HEK293 (cell line): Measurements from ENCODE around the gene KIAA0513.

Source experiments
- CTCF ChIA-PET: fragments of 350-600 bp; formaldehyde crosslinking; extraction: SDS; loops from one replicate; lab custom pipeline; 2021; ENCODE audit warnings: antibody characterized with exemption; lab: Yijun Ruan, JAX
- POLR2A ChIA-PET: fragments of 300-600 bp; formaldehyde crosslinking; extraction: SDS; loops from one replicate; lab custom pipeline; 2020; ENCODE audit warnings: antibody characterized with exemption, inconsistent platforms; lab: Yijun Ruan, JAX
- H3K27ac ChIP-seq: fragments of 200-500 bp; sonication (Bioruptor generic); 2 replicates; pipeline ENCODE4 v1.5.1; 2014; ENCODE audit warnings: low read depth, low read length, control low read depth, inconsistent platforms; ENCODE audit errors: extremely low read depth
- H3K36me3 ChIP-seq, 2 experiments: fragments of 200-500 bp in 1 of 2; sonication (Bioruptor generic) in 1 of 2; 1 replicate in 1 of 2; 2 replicates in 1 of 2; pipeline ENCODE4 v1.5.1; 2014 to 2017; ENCODE audit warnings: inconsistent platforms in 2 of 2, low read length in 2 of 2; ENCODE audit not compliant: control insufficient read depth in 2 of 2, insufficient read depth in 1 of 2
- H3K4me1 ChIP-seq: fragments of 200-500 bp; sonication (Bioruptor generic); 2 replicates; pipeline ENCODE4 v1.5.1; 2014; ENCODE audit warnings: mild to moderate bottlenecking, low read length, inconsistent platforms; ENCODE audit not compliant: control insufficient read depth, insufficient read depth
- H3K4me3 ChIP-seq: 2 replicates; pipeline ENCODE4 v1.5.1; 2011; ENCODE audit warnings: low read depth, mild to moderate bottlenecking, control low read depth, low read length, moderate library complexity
- H3K9me3 ChIP-seq: fragments of 200-500 bp; sonication (Bioruptor generic); 2 replicates; pipeline ENCODE4 v1.5.1; 2014; ENCODE audit warnings: low read depth, low read length, inconsistent platforms; ENCODE audit not compliant: control insufficient read depth, insufficient read depth
- BCL11A ChIP-seq: fragments of 450-650 bp; formaldehyde crosslinking; IDR thresholded peaks from 2 replicates; pipeline ENCODE4 v1.5.1; 2016; ENCODE audit warnings: low read depth, missing biosample characterization, missing genetic modification characterization
- EGR2 ChIP-seq: fragments of 450-650 bp; formaldehyde crosslinking; IDR thresholded peaks from 2 replicates; pipeline ENCODE4 v1.5.1; 2016; ENCODE audit warnings: low read depth, missing biosample characterization, missing genetic modification characterization
- HOXA7 ChIP-seq: sonication (generic); formaldehyde crosslinking; IDR thresholded peaks from 2 replicates; pipeline ENCODE4 v1.8.1; 2022; ENCODE audit warnings: missing genetic modification reagents, borderline replicate concordance
- HOXD13 ChIP-seq: sonication (generic); formaldehyde crosslinking; IDR thresholded peaks from 2 replicates; pipeline ENCODE4 v1.8.0; 2022; ENCODE audit warnings: missing genetic modification reagents, borderline replicate concordance
- KLF1 ChIP-seq: fragments of 450-650 bp; formaldehyde crosslinking; IDR thresholded peaks from 2 replicates; pipeline ENCODE4 v1.5.1; 2016; ENCODE audit warnings: missing biosample characterization, missing genetic modification characterization
- PRDM1 ChIP-seq: fragments of 450-650 bp; formaldehyde crosslinking; IDR thresholded peaks from 2 replicates; pipeline ENCODE4; 2016; ENCODE audit warnings: missing biosample characterization, missing genetic modification characterization
- SETDB1 ChIP-seq: IDR thresholded peaks from one replicate; pipeline ENCODE4 v1.6.1; 2017; ENCODE audit warnings: mild to moderate bottlenecking, low read length, moderate library complexity, mixed read lengths; ENCODE audit not compliant: insufficient read length
- SP2 ChIP-seq: fragments of 450-650 bp; formaldehyde crosslinking; IDR thresholded peaks from 2 replicates; pipeline ENCODE4 v1.5.1; 2016; ENCODE audit warnings: missing biosample characterization, missing genetic modification characterization
- SP3 ChIP-seq: fragments of 450-650 bp; formaldehyde crosslinking; IDR thresholded peaks from 2 replicates; pipeline ENCODE4 v1.5.1; 2016; ENCODE audit warnings: missing biosample characterization, missing genetic modification characterization
- SP7 ChIP-seq: fragments of 450-650 bp; formaldehyde crosslinking; IDR thresholded peaks from 2 replicates; pipeline ENCODE4 v1.5.1; 2016; ENCODE audit warnings: missing biosample characterization, missing genetic modification characterization
- ZBTB7A ChIP-seq: fragments of 450-650 bp; formaldehyde crosslinking; IDR thresholded peaks from 2 replicates; pipeline ENCODE4 v1.5.1; 2016; ENCODE audit warnings: low read depth, missing biosample characterization, missing genetic modification characterization
- ZEB2 ChIP-seq: fragments of 450-650 bp; formaldehyde crosslinking; IDR thresholded peaks from 2 replicates; pipeline ENCODE4 v1.5.1; 2016; ENCODE audit warnings: missing biosample characterization, missing genetic modification characterization
- ZFHX2 ChIP-seq: fragments of 450-650 bp; formaldehyde crosslinking; conservative IDR thresholded peaks from 2 replicates; pipeline ENCODE4 v1.5.1; 2016; ENCODE audit warnings: missing biosample characterization, missing genetic modification characterization
- ZFP37 ChIP-seq: fragments of 450-650 bp; formaldehyde crosslinking; IDR thresholded peaks from 2 replicates; pipeline ENCODE4 v1.5.1; 2016; ENCODE audit warnings: missing biosample characterization, missing genetic modification characterization
- ZNF114 ChIP-seq: fragments of 450-650 bp; formaldehyde crosslinking; IDR thresholded peaks from 2 replicates; pipeline ENCODE4 v1.5.0; 2017; ENCODE audit warnings: missing biosample characterization, missing genetic modification characterization
- ZNF169 ChIP-seq: fragments of 450-650 bp; formaldehyde crosslinking; IDR thresholded peaks from 2 replicates; pipeline ENCODE4 v1.5.1; 2016; ENCODE audit warnings: missing biosample characterization, missing genetic modification characterization
- ZNF2 ChIP-seq: fragments of 450-650 bp; formaldehyde crosslinking; IDR thresholded peaks from 2 replicates; pipeline ENCODE4 v1.5.1; 2016; ENCODE audit warnings: missing biosample characterization, missing genetic modification characterization
- ZNF391 ChIP-seq: fragments of 450-650 bp; formaldehyde crosslinking; IDR thresholded peaks from 2 replicates; pipeline ENCODE4 v1.5.1; 2016; ENCODE audit warnings: low read depth, missing biosample characterization, missing genetic modification characterization, borderline replicate concordance
- ZNF560 ChIP-seq: fragments of 450-650 bp; formaldehyde crosslinking; IDR thresholded peaks from 2 replicates; pipeline ENCODE4 v1.5.1; 2017; ENCODE audit warnings: missing biosample characterization, missing genetic modification characterization, borderline replicate concordance
- ZNF561 ChIP-seq: fragments of 450-650 bp; IDR thresholded peaks from 2 replicates; pipeline ENCODE4 v1.5.1; 2018; ENCODE audit warnings: missing biosample characterization, missing genetic modification characterization, borderline replicate concordance
- ZNF585B ChIP-seq: fragments of 450-650 bp; formaldehyde crosslinking; IDR thresholded peaks from 2 replicates; pipeline ENCODE4 v1.5.1; 2016; ENCODE audit warnings: missing biosample characterization, missing genetic modification characterization
- ZNF629 ChIP-seq: fragments of 450-650 bp; formaldehyde crosslinking; IDR thresholded peaks from 2 replicates; pipeline ENCODE4 v1.5.1; 2017; ENCODE audit warnings: missing biosample characterization, missing genetic modification characterization
- ZNF654 ChIP-seq: fragments of 450-650 bp; formaldehyde crosslinking; IDR thresholded peaks from 2 replicates; pipeline ENCODE4 v1.5.1; 2016; ENCODE audit warnings: low read depth, missing biosample characterization, missing genetic modification characterization
- ZNF660 ChIP-seq: fragments of 450-650 bp; IDR thresholded peaks from 2 replicates; pipeline ENCODE4 v1.5.1; 2018; ENCODE audit warnings: missing biosample characterization, mild to moderate bottlenecking, missing genetic modification characterization
- ZNF768 ChIP-seq: fragments of 450-650 bp; formaldehyde crosslinking; IDR thresholded peaks from 2 replicates; pipeline ENCODE4 v1.5.1; 2018; ENCODE audit warnings: missing biosample characterization, mild to moderate bottlenecking, missing genetic modification characterization
- ZNF843 ChIP-seq: fragments of 450-650 bp; formaldehyde crosslinking; IDR thresholded peaks from 2 replicates; pipeline ENCODE4 v1.5.1; 2016; ENCODE audit warnings: missing biosample characterization, missing genetic modification characterization
- ZSCAN16 ChIP-seq: fragments of 450-650 bp; formaldehyde crosslinking; IDR thresholded peaks from 2 replicates; pipeline ENCODE4 v1.5.1; 2016; ENCODE audit warnings: missing biosample characterization, missing genetic modification characterization
- TF ChIP-seq, protein P1 (sequence below): fragments of 450-650 bp; formaldehyde crosslinking; IDR thresholded peaks from 2 replicates; pipeline ENCODE4 v1.5.1; 2017; ENCODE audit warnings: missing biosample characterization, mild to moderate bottlenecking, missing genetic modification characterization, moderate library complexity
- TF ChIP-seq, protein P2 (sequence below): fragments of 450-650 bp; formaldehyde crosslinking; IDR thresholded peaks from 2 replicates; pipeline ENCODE4 v1.5.1; 2017; ENCODE audit warnings: missing biosample characterization, missing genetic modification characterization
- TF ChIP-seq, protein P3 (sequence below): fragments of 450-650 bp; formaldehyde crosslinking; IDR thresholded peaks from 2 replicates; pipeline ENCODE4 v1.5.1; 2016; ENCODE audit warnings: missing biosample characterization, missing genetic modification characterization
- TF ChIP-seq, protein P4 (sequence below): fragments of 450-650 bp; formaldehyde crosslinking; IDR thresholded peaks from 2 replicates; pipeline ENCODE4 v1.5.1; 2016; ENCODE audit warnings: missing biosample characterization, missing genetic modification characterization
- TF ChIP-seq, protein P5 (sequence below): fragments of 450-650 bp; formaldehyde crosslinking; IDR thresholded peaks from 2 replicates; pipeline ENCODE4 v1.5.1; 2016; ENCODE audit warnings: missing biosample characterization, missing genetic modification characterization

Gene KIAA0513

DNA sequence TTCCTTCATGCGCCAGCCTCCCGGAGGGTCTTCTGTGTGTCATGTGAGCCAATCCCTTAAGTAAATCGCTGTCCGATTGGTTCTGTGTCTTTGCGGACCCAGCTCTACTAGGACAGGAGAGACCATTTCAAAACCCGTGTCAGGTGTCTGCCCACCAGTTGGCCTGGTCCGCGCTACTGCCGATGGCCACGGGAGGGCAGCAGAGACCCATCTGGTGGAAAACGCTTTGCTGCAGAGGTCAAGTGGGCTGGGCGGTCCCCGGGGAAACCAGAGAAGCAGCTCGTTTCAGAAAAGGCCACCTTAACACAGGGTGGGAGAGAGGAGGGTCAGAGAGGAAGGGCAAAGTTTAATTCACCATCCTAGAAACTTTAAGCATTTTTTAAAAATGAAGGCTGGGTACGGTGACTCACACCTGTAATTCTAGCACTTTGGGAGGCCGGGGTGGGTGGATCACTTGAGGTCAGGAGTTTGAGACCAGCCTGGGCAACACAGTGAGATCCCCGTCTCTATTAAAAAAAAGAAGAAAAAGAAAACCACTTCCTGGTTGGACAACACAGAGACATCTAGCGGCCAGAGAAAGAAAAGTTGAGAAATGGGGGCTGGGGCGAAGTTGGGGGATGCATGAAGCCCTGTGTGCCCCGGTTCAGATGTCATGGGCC lies 87.4 kb downstream of the KIAA0513 start:
- ChIA-PET CTCF (interaction anchor here (0.6 to 2.2 kb wide), 45 partner anchors 10 to 679 kb away, joined by 3 to 38 read pairs (median 4); no protein-coding TSS in a partner anchor), POLR2A (interaction anchor here (0.7 kb wide), 1 partner anchor 130 kb away, joined by 4 read pairs; no protein-coding TSS in a partner anchor)
- Histone ChIP-seq H3K9me3 (no peaks in the 10 kb centered on the region), H3K27ac (no peak overlapping the region), H3K4me1 (no peaks in the 10 kb centered on the region), H3K4me3 (no peak overlapping the region), H3K36me3 (no peaks in the 10 kb centered on the region)
- TF ChIP-seq ZNF2 (tag by site-specific recombination) (peak; percentile 52; the same call in 1 of the 2 replicates), BCL11A (tag by site-specific recombination) (peak; percentile 36; the same call in 1 of the 2 replicates), ZFHX2 (tag by site-specific recombination) (peak; percentile 55), HOXA7 (no peak), KLF1 (tag by site-specific recombination) (peak; percentile 76), SP3 (tag by site-specific recombination) (peak; percentile 27), SP2 (tag by site-specific recombination) (peak; percentile 18; the same call in 1 of the 2 replicates), PRDM1 (tag by site-specific recombination) (no peak), ZNF114 (tag by site-specific recombination) (no peak), ZNF391 (tag by site-specific recombination) (peak; percentile 21; the same call in 1 of the 2 replicates), ZBTB7A (tag by site-specific recombination) (no peak), ZSCAN16 (tag by site-specific recombination) (no peak), ZNF654 (tag by site-specific recombination) (peak; percentile 92), SETDB1 (no peak), SP7 (tag by site-specific recombination) (peak; percentile 81), ZNF843 (tag by site-specific recombination) (0 out of 2 replicates have a peak, but pooled peaks have one; percentile 11), ZNF585B (tag by site-specific recombination) (no peak), ZEB2 (tag by site-specific recombination) (peak; percentile 42; the same call in 1 of the 2 replicates), ZNF560 (tag by site-specific recombination) (no peak), ZNF660 (tag by site-specific recombination) (0 out of 2 replicates have a peak, but pooled peaks have one; percentile 31), EGR2 (tag by site-specific recombination) (peak; percentile 49), HOXD13 (CRISPR knock-in tag) (no peak), ZNF169 (tag by site-specific recombination) (no peak), ZNF629 (tag by site-specific recombination) (peak; percentile 30; the same call in 1 of the 2 replicates), ZNF768 (tag by site-specific recombination) (0 out of 2 replicates have a peak, but pooled peaks have one; percentile 41), ZNF561 (tag by site-specific recombination) (peak; percentile 82), ZFP37 (tag by site-specific recombination) (no peak)
- TF ChIP-seq, protein P1, sequence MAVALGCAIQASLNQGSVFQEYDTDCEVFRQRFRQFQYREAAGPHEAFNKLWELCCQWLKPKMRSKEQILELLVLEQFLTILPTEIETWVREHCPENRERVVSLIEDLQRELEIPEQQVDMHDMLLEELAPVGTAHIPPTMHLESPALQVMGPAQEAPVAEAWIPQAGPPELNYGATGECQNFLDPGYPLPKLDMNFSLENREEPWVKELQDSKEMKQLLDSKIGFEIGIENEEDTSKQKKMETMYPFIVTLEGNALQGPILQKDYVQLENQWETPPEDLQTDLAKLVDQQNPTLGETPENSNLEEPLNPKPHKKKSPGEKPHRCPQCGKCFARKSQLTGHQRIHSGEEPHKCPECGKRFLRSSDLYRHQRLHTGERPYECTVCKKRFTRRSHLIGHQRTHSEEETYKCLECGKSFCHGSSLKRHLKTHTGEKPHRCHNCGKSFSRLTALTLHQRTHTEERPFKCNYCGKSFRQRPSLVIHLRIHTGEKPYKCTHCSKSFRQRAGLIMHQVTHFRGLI (tag by site-specific recombination) = peak; percentile 52; the same call in 1 of the 2 replicates
- TF ChIP-seq, protein P2, sequence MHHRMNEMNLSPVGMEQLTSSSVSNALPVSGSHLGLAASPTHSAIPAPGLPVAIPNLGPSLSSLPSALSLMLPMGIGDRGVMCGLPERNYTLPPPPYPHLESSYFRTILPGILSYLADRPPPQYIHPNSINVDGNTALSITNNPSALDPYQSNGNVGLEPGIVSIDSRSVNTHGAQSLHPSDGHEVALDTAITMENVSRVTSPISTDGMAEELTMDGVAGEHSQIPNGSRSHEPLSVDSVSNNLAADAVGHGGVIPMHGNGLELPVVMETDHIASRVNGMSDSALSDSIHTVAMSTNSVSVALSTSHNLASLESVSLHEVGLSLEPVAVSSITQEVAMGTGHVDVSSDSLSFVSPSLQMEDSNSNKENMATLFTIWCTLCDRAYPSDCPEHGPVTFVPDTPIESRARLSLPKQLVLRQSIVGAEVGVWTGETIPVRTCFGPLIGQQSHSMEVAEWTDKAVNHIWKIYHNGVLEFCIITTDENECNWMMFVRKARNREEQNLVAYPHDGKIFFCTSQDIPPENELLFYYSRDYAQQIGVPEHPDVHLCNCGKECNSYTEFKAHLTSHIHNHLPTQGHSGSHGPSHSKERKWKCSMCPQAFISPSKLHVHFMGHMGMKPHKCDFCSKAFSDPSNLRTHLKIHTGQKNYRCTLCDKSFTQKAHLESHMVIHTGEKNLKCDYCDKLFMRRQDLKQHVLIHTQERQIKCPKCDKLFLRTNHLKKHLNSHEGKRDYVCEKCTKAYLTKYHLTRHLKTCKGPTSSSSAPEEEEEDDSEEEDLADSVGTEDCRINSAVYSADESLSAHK (tag by site-specific recombination) = peak; percentile 47; the same call in 1 of the 2 replicates
- TF ChIP-seq, protein P3, sequence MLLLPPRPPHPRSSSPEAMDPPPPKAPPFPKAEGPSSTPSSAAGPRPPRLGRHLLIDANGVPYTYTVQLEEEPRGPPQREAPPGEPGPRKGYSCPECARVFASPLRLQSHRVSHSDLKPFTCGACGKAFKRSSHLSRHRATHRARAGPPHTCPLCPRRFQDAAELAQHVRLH (tag by site-specific recombination) = 0 out of 2 replicates have a peak, but pooled peaks have one; percentile 39
- TF ChIP-seq, protein P4, sequence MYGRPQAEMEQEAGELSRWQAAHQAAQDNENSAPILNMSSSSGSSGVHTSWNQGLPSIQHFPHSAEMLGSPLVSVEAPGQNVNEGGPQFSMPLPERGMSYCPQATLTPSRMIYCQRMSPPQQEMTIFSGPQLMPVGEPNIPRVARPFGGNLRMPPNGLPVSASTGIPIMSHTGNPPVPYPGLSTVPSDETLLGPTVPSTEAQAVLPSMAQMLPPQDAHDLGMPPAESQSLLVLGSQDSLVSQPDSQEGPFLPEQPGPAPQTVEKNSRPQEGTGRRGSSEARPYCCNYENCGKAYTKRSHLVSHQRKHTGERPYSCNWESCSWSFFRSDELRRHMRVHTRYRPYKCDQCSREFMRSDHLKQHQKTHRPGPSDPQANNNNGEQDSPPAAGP (tag by site-specific recombination) = peak; percentile 76
- TF ChIP-seq, protein P5, sequence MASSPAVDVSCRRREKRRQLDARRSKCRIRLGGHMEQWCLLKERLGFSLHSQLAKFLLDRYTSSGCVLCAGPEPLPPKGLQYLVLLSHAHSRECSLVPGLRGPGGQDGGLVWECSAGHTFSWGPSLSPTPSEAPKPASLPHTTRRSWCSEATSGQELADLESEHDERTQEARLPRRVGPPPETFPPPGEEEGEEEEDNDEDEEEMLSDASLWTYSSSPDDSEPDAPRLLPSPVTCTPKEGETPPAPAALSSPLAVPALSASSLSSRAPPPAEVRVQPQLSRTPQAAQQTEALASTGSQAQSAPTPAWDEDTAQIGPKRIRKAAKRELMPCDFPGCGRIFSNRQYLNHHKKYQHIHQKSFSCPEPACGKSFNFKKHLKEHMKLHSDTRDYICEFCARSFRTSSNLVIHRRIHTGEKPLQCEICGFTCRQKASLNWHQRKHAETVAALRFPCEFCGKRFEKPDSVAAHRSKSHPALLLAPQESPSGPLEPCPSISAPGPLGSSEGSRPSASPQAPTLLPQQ (tag by site-specific recombination) = peak; percentile 59; the same call in 1 of the 2 replicates
